K562 (cell line): ENCODE measurements around the gene DGKZ. TPM values are rescaled to one million over a fixed set of nuclear protein-coding genes. Genes with fewer than 3 reads are reported as not detected.
A peak's percentile ranks its signal among the peaks of the same experiment; 100 is the strongest.

Experiments used
- ARID2 ChIP-seq: fragments of 450-650 bp; IDR thresholded peaks from 2 replicates; pipeline ENCODE4 v1.6.1; 2017; ENCODE audit warnings: antibody characterized with exemption, mild to moderate bottlenecking
- BCOR ChIP-seq: fragments of 450-650 bp; IDR thresholded peaks from 2 replicates; pipeline ENCODE4 v1.6.1; 2016
- BDP1 ChIP-seq: IDR thresholded peaks from 3 replicates; pipeline ENCODE4 v1.6.1; 2011; ENCODE audit not compliant: insufficient read length, insufficient read depth
- BRF1 ChIP-seq: IDR thresholded peaks from 3 replicates; pipeline ENCODE4 v1.6.1; 2011; ENCODE audit warnings: borderline replicate concordance, mild to moderate bottlenecking; ENCODE audit not compliant: insufficient read length; ENCODE audit errors: extremely low read depth
- C11orf30 ChIP-seq: fragments of 450-650 bp; IDR thresholded peaks from 2 replicates; pipeline ENCODE4 v1.6.1; 2016; ENCODE audit warnings: low read depth, mild to moderate bottlenecking
- HOXB6 ChIP-seq: fragments of 250-450 bp; sonication (Bioruptor Pico); IDR thresholded peaks from 2 replicates; pipeline ENCODE4 v1.5.1; 2022; ENCODE audit warnings: mild to moderate bottlenecking, borderline replicate concordance
- KAT8 ChIP-seq: fragments of 450-650 bp; IDR thresholded peaks from 2 replicates; pipeline ENCODE4 v1.6.1; 2016; ENCODE audit warnings: low read depth, mild to moderate bottlenecking
- KDM5B ChIP-seq: fragments of 200-600 bp; sonication (generic); IDR thresholded peaks from 2 replicates; pipeline ENCODE4 v1.6.1; 2012; ENCODE audit warnings: low read depth, mild to moderate bottlenecking, moderate library complexity, low read length, control low read depth, inconsistent platforms; ENCODE audit not compliant: insufficient replicate concordance
- LCOR ChIP-seq: sonication (generic); formaldehyde crosslinking; IDR thresholded peaks from 2 replicates; pipeline ENCODE4 v1.8.0; 2022; ENCODE audit warnings: mild to moderate bottlenecking, missing genetic modification reagents
- SPI1 ChIP-seq: IDR thresholded peaks from 2 replicates; pipeline ENCODE4 v1.6.1; 2011; ENCODE audit warnings: low read depth, low read length, control low read depth, borderline replicate concordance
- STAG1 ChIP-seq: sonication (generic); formaldehyde crosslinking; IDR thresholded peaks from 2 replicates; pipeline ENCODE4 v1.5.0; 2020; ENCODE audit warnings: missing genetic modification reagents, borderline replicate concordance
- SUPT5H ChIP-seq: fragments of 450-650 bp; IDR thresholded peaks from 2 replicates; pipeline ENCODE4 v1.6.1; 2016
- TCF7L2 ChIP-seq: fragments of 150-350 bp; IDR thresholded peaks from 2 replicates; pipeline ENCODE4 v1.6.1; 2016; ENCODE audit warnings: low read depth, mild to moderate bottlenecking, low read length, moderate library complexity
- U2AF2 ChIP-seq: fragments of 200-400 bp; formaldehyde crosslinking; optimal IDR thresholded peaks from 2 replicates; pipeline ENCODE3; 2017; ENCODE audit warnings: low read depth, mild to moderate bottlenecking, low read length
- YBX1 ChIP-seq: fragments of 450-650 bp; IDR thresholded peaks from 2 replicates; pipeline ENCODE4 v1.7.1; 2016; ENCODE audit warnings: mild to moderate bottlenecking
- ZNF124 ChIP-seq: sonication (generic); formaldehyde crosslinking; IDR thresholded peaks from 2 replicates; pipeline ENCODE4 v1.8.1; 2022; ENCODE audit warnings: missing genetic modification reagents
- ZNF274 ChIP-seq: IDR thresholded peaks from 2 replicates; pipeline ENCODE4 v1.6.1; 2011; ENCODE audit warnings: low read depth, mild to moderate bottlenecking, low read length, moderate library complexity, borderline replicate concordance
- ZNF644 ChIP-seq: fragments of 200-800 bp; sonication (Bioruptor generic); IDR thresholded peaks from 2 replicates; pipeline ENCODE4 v1.6.1; 2016; ENCODE audit warnings: low read depth, missing genetic modification characterization, missing compliant biosample characterization
- polyA plus RNA-seq, 8 experiments: library from polyadenylated mRNA; depleted of rRNA in 4 of 8; stranded (reverse) in 5 of 8; unstranded in 3 of 8; fragments of >200 nt; fragmentation: Nextera tagmentation in 2 of 8; fragmentation: Illumina TruSeq in 1 of 8; extraction: Ambion mirVana in 2 of 8; extraction: Trizol in 1 of 8; gene quantifications; 2 replicates each; pipeline versions ENCODE4 v1.2.1 to v1.2.3, GENCODE V29; 2011 to 2014; ENCODE audit warnings: inconsistent platforms in 1 of 8, missing spikeins in 1 of 8
- total RNA-seq, 7 experiments: library from RNA; depleted of rRNA in 6 of 7; stranded (reverse); fragments of >200 nt in 6 of 7; fragmentation: Illumina TruSeq in 2 of 7; extraction: Trizol in 2 of 7; gene quantifications; 2 replicates each; pipeline versions ENCODE4 v1.2.1 to v1.2.3, GENCODE V29; 2011 to 2021; ENCODE audit warnings: low replicate concordance in 1 of 7
- TF ChIP-seq, protein P1 (sequence below): fragments of 250-450 bp; sonication (Bioruptor Pico); IDR thresholded peaks from 2 replicates; pipeline ENCODE4 v1.8.0; 2022; ENCODE audit warnings: inconsistent platforms
- TF ChIP-seq, protein P2 (sequence below): fragments of 450-650 bp; conservative IDR thresholded peaks from 2 replicates; pipeline ENCODE4 v1.6.1; 2016; ENCODE audit warnings: missing genetic modification characterization, low read depth, mild to moderate bottlenecking, missing compliant biosample characterization, moderate library complexity
- TF ChIP-seq, protein P3 (sequence below): fragments of 450-650 bp; IDR thresholded peaks from 2 replicates; pipeline ENCODE4 v1.7.0; 2016; ENCODE audit warnings: borderline replicate concordance
- TF ChIP-seq, protein P4 (sequence below): fragments of 250-450 bp; sonication (Bioruptor Pico); IDR thresholded peaks from 2 replicates; pipeline ENCODE4 v1.5.0; 2021; ENCODE audit warnings: mild to moderate bottlenecking, moderate library complexity

The DGKZ gene
- total and polyA plus RNA-seq, 9 of the 15 experiments (the other 6 are each of a cell fraction or from before 2014, with no cell fraction given): 0.51 to 100 (median 44.2) TPM

DNA sequence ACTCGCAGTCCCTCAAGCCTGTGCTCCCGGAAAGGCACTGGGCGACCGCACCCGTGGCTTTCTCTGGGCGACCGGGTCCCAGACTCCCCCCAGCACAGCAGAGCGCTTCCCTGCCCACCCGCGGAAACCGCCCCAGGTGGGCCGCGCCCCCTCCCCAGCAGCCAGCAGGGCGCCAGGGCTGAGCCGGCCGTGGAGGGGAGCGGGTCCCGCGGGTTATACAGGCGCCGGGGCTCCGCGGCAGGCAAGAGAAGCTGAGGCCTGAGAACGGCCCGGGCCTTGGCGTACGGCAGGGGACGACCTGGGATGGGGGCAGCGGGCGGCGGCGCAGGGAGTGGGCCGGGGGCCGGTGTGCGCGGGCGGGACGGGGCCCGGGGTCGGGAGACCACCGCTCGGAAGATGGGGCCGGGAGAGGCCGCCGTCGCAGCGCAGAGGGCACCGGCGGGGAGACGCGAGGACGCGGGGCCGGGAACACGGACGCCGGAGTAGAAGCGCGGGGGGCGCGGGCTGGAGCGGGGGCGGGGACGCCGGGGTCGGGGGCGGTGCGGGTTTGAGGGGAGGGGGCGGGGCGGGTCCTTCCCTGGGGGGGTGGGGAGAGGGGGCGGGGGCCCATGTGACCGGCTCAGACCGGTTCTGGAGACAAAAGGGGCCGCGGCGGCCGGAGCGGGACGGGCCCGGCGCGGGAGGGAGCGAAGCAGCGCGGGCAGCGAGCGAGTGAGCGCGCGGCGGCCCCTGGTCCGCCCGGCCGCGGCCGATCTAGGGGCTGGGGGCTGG is 34.0 kb downstream of the DGKZ start, which contains the start of gene MDK (continued):
- TF ChIP-seq, protein P1, sequence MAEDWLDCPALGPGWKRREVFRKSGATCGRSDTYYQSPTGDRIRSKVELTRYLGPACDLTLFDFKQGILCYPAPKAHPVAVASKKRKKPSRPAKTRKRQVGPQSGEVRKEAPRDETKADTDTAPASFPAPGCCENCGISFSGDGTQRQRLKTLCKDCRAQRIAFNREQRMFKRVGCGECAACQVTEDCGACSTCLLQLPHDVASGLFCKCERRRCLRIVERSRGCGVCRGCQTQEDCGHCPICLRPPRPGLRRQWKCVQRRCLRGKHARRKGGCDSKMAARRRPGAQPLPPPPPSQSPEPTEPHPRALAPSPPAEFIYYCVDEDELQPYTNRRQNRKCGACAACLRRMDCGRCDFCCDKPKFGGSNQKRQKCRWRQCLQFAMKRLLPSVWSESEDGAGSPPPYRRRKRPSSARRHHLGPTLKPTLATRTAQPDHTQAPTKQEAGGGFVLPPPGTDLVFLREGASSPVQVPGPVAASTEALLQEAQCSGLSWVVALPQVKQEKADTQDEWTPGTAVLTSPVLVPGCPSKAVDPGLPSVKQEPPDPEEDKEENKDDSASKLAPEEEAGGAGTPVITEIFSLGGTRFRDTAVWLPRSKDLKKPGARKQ (CRISPR knock-in tag): no peak
- TF ChIP-seq ARID2 (no peak), ZNF274 (no peak), KAT8 (no peak), C11orf30 (no peak), SPI1 (no peak), ZNF644 (tag) (no peak), TCF7L2 (no peak), U2AF2 (no peak), BDP1 (no peak), BCOR (no peak), STAG1 (CRISPR knock-in tag) (no peak), LCOR (CRISPR knock-in tag) (peak; percentile 63; the same call in 1 of the 2 replicates), ZNF124 (CRISPR knock-in tag) (no peak), SUPT5H (peak; percentile 33; the same call in 1 of the 2 replicates), HOXB6 (CRISPR knock-in tag) (no peak), YBX1 (no peak), BRF1 (no peak), KDM5B (no peak)
- TF ChIP-seq, protein P2, sequence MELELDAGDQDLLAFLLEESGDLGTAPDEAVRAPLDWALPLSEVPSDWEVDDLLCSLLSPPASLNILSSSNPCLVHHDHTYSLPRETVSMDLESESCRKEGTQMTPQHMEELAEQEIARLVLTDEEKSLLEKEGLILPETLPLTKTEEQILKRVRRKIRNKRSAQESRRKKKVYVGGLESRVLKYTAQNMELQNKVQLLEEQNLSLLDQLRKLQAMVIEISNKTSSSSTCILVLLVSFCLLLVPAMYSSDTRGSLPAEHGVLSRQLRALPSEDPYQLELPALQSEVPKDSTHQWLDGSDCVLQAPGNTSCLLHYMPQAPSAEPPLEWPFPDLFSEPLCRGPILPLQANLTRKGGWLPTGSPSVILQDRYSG (tag): no peak
- TF ChIP-seq, protein P3, sequence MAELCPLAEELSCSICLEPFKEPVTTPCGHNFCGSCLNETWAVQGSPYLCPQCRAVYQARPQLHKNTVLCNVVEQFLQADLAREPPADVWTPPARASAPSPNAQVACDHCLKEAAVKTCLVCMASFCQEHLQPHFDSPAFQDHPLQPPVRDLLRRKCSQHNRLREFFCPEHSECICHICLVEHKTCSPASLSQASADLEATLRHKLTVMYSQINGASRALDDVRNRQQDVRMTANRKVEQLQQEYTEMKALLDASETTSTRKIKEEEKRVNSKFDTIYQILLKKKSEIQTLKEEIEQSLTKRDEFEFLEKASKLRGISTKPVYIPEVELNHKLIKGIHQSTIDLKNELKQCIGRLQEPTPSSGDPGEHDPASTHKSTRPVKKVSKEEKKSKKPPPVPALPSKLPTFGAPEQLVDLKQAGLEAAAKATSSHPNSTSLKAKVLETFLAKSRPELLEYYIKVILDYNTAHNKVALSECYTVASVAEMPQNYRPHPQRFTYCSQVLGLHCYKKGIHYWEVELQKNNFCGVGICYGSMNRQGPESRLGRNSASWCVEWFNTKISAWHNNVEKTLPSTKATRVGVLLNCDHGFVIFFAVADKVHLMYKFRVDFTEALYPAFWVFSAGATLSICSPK: no peak
- TF ChIP-seq, protein P4, sequence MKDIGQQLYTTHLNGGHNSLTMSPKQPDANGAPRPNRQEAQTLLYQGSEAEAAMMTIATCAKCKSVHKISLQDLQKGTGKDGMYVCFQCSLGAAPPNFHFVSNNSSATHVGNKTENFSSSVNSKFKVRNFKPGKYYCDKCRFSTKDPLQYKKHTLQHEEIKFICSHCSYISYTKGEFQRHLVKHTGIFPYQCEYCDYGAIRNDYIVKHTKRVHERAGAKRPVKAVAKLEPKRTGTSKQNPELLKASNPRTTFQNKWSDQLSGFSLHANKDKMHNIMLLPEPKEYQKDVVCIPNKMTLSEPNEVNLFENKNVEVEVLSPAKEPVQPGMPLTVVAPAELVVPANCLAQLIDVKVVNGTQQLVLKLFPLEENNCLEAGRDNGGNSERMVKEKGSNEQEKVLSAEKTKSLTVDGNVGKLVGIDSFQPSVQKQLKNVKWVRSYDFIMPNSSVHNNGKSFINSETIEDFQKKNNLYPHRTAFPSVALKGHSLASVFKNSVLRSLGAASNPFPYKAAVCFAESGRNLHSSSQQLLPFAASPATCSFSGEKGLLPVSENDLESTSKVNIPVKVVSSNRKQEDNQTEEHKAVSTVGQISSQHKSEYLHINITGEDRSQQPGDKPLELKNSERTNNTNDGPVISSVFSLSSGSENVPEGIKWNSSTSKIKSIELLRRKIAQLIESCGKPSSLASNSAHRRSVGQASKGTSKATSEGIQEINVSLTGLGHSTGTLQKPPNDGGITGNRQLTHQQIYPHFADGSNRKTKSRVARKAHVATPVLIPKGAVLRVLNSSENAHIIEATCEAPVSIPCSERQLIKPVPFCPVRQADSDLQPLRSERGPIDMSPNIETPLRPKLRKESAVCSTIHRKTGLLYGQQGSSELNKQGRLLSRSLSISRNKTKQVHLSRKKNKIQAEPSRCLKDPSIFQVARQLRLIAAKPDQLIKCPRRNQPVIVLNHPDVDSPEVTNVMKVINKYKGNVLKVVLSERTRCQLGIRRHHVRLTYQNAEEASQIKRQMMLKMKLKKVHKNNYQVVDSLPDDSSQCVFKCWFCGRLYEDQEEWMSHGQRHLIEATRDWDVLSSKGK: no peak
